Hepatocyte (in vitro differentiated cells): ENCODE measurements around the gene UXS1. TPM values are rescaled to one million over a fixed set of nuclear protein-coding genes. Genes with fewer than 3 reads are reported as not detected.

ENCODE experiments used
- DNase-seq: peaks from one replicate; pipeline ENCODE4 v3.0.0-alpha.2; 2016; ENCODE audit warnings: low spot score
- H2AFZ ChIP-seq: fragments of 200-600 bp; sonication (generic); 2 replicates; pipeline ENCODE4 v1.6.0; 2016; ENCODE audit warnings: antibody characterized with exemption, mild to moderate bottlenecking
- H3K27ac ChIP-seq: fragments of 200-600 bp; sonication (generic); 2 replicates; pipeline ENCODE4 v1.5.1; 2016; ENCODE audit warnings: mild to moderate bottlenecking
- H3K27me3 ChIP-seq: fragments of 200-600 bp; sonication (generic); 2 replicates; pipeline ENCODE4 v1.6.1; 2016
- H3K36me3 ChIP-seq: fragments of 200-600 bp; sonication (generic); replicated peaks from 2 replicates; pipeline ENCODE4 v1.5.1; 2016; ENCODE audit warnings: low read depth; ENCODE audit not compliant: insufficient read depth
- H3K4me1 ChIP-seq: fragments of 200-600 bp; sonication (generic); 2 replicates; pipeline ENCODE4 v1.5.1; 2016; ENCODE audit warnings: mild to moderate bottlenecking, moderate library complexity; ENCODE audit not compliant: insufficient read depth
- H3K4me2 ChIP-seq: fragments of 200-600 bp; sonication (generic); 2 replicates; pipeline ENCODE4 v1.6.0; 2016
- H3K4me3 ChIP-seq: fragments of 200-600 bp; sonication (generic); 2 replicates; pipeline ENCODE4 v1.5.1; 2016; ENCODE audit warnings: mild to moderate bottlenecking
- H3K79me2 ChIP-seq: fragments of 200-600 bp; sonication (generic); 2 replicates; pipeline ENCODE4 v1.6.0; 2017; ENCODE audit warnings: mild to moderate bottlenecking
- H3K9me2 ChIP-seq: fragments of 200-600 bp; sonication (generic); replicated peaks from 2 replicates; pipeline ENCODE4 v1.6.0; 2017; ENCODE audit warnings: mild to moderate bottlenecking; ENCODE audit not compliant: insufficient read depth
- H3K9me3 ChIP-seq: fragments of 200-600 bp; sonication (generic); 2 replicates; pipeline ENCODE4 v1.5.1; 2016; ENCODE audit warnings: low read depth, mild to moderate bottlenecking
- H4K20me1 ChIP-seq: fragments of 200-600 bp; sonication (generic); 2 replicates; pipeline ENCODE4 v1.6.0; 2016; ENCODE audit warnings: mild to moderate bottlenecking; ENCODE audit not compliant: insufficient read depth, poor library complexity, severe bottlenecking
- CTCF ChIP-seq: fragments of 200-600 bp; sonication (generic); IDR thresholded peaks from 2 replicates; pipeline ENCODE4 v1.5.1; 2016; ENCODE audit warnings: antibody characterized with exemption, mild to moderate bottlenecking; ENCODE audit not compliant: poor library complexity
- EZH2 ChIP-seq: fragments of 200-600 bp; sonication (generic); IDR thresholded peaks from 2 replicates; pipeline ENCODE4 v1.6.1; 2016; ENCODE audit warnings: antibody characterized with exemption, mild to moderate bottlenecking, borderline replicate concordance
- EZH2phosphoT487 ChIP-seq: fragments of 200-600 bp; sonication (generic); IDR thresholded peaks from one replicate; pipeline ENCODE4 v1.6.1; 2018; ENCODE audit warnings: antibody characterized with exemption, mild to moderate bottlenecking, low read depth, moderate library complexity; ENCODE audit not compliant: unreplicated experiment, severe bottlenecking
- WGBS: methylation state at CpG from one replicate; pipeline ENCODE4 v1.1.6; 2016; ENCODE audit warnings: low lambda C conversion rate; ENCODE audit errors: missing lambda C conversion rate; 5-methylcytosine and 5-hydroxymethylcytosine counted together
- polyA plus RNA-seq: library from polyadenylated mRNA; unstranded; fragments of >200 nt; fragmentation: Nextera tagmentation; extraction: Ambion mirVana; gene quantifications from 2 replicates; pipeline ENCODE4 v1.2.1, GENCODE V29; 2016
- total RNA-seq: library from RNA; depleted of rRNA; stranded (reverse); fragments of >200 nt; gene quantifications from 2 replicates; pipeline ENCODE4 v1.2.3, GENCODE V29; 2014

UXS1 gene
- total and polyA plus RNA-seq, 2 experiments from 2014 or later: 46.5 to 83.2 TPM

- no peak overlapping the region for H3K27ac ChIP-seq
- no peak overlapping the region for H3K4me2 ChIP-seq
- WGBS: 43% methylated on average over 5 of the region's 5 CpGs
- H3K27me3 ChIP-seq: no peaks in the 10 kb centered on the region
- H2AFZ ChIP-seq: no peak overlapping the region
- H3K4me1 ChIP-seq: no peaks in the 10 kb centered on the region
- H3K79me2 ChIP-seq: no peaks in the 10 kb centered on the region
- TF ChIP-seq EZH2 (no peak), CTCF (no peak), EZH2phosphoT487 (no peak)
- no peaks in the 10 kb centered on the region for H3K36me3 ChIP-seq
- no peaks in the 10 kb centered on the region for H3K9me2 ChIP-seq
- H3K9me3 ChIP-seq: no peaks in the 10 kb centered on the region
- H3K4me3 ChIP-seq: no peak overlapping the region
- no peaks in the 10 kb centered on the region for H4K20me1 ChIP-seq
- DNase-seq: no peak
Measured at GRCh38 chr2:106078096-106078495, 116.0 kb downstream of the UXS1 start.

- Histone ChIP-seq H4K20me1 (no peaks in the 10 kb centered on the region), H3K27ac (no peak overlapping the region), H3K9me3 (no peaks in the 10 kb centered on the region), H3K4me2 (no peak overlapping the region), H3K9me2 (no peaks in the 10 kb centered on the region), H3K36me3 (no peaks in the 10 kb centered on the region), H3K79me2 (no peaks in the 10 kb centered on the region), H3K4me3 (no peak overlapping the region), H3K27me3 (no peaks in the 10 kb centered on the region), H3K4me1 (no peaks in the 10 kb centered on the region), H2AFZ (no peak overlapping the region)
- WGBS: 83% methylated on average over 1 of the region's 1 CpG
- TF ChIP-seq CTCF: no peak
- no peak for TF ChIP-seq EZH2
- TF ChIP-seq EZH2phosphoT487: no peak
- no peak for DNase-seq
Measured at GRCh38 chr2:106076941-106077340, 117.2 kb downstream of the UXS1 start.

GRCh38 chr2:106075048-106075447 is 119.1 kb downstream of the UXS1 start:
- H3K4me3 ChIP-seq: no peak overlapping the region
- no peaks in the 10 kb centered on the region for H3K4me1 ChIP-seq
- 80% methylated on average over 3 of the region's 3 CpGs for WGBS
- H3K9me2 ChIP-seq: no peaks in the 10 kb centered on the region
- H3K79me2 ChIP-seq: no peaks in the 10 kb centered on the region
- DNase-seq: no peak
- no peaks in the 10 kb centered on the region for H3K9me3 ChIP-seq
- no peaks in the 10 kb centered on the region for H3K36me3 ChIP-seq
- no peak overlapping the region for H2AFZ ChIP-seq
- H3K27ac ChIP-seq: no peak overlapping the region
- no peak overlapping the region for H3K4me2 ChIP-seq
- no peak for TF ChIP-seq CTCF
- TF ChIP-seq EZH2: no peak
- no peak for TF ChIP-seq EZH2phosphoT487
- no peaks in the 10 kb centered on the region for H3K27me3 ChIP-seq
- no peaks in the 10 kb centered on the region for H4K20me1 ChIP-seq
